ENCODE data around the gene VIT. TPM values are rescaled to one million over a fixed set of nuclear protein-coding genes. Genes with fewer than 3 reads are reported as not detected.

The VIT gene
- total RNA-seq, 1 donor from 2014 or later, result 4.2 TPM

DNA sequence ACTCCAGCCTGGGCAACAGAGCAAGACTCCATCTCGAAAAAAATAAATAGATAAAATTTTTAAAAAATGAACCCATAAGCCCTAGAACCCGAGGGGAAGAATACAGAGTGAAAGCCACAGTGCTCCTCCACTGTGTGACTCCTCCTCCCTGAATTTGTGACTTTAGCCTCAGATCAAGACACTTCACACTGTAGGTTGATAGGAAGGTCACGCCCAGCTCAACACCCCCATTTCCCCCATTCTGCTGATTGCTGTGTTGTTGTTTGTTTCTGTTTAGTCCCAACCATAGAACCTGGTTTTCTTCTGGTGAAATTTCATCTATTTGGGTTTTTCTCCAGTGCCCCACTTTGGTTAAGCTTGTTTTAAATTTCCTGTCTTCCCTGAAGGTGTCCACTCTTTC is 102.2 kb downstream of the VIT start:
- ATAC-seq (no peak), DNase-seq (no peak)
- Histone ChIP-seq H3K36me3 (no peaks in the 10 kb centered on the region), H3K9me3 (no peaks in the 10 kb centered on the region), H3K4me3 (no peak overlapping the region), H3K4me1 (no peaks in the 10 kb centered on the region), H3K27me3 (ENCODE audit: low read depth) (peaks cover 6% of the 10 kb centered on the region), H3K27ac (no peak overlapping the region)
- intact Hi-C loops (cut with DNase I), result no loop called here
- no peak for TF ChIP-seq CTCF (IDR thresholded peaks at IDR 0.05)

GRCh38 chr2:36800381-36800780 is 103.9 kb downstream of the VIT start:
- no peak overlapping the region for H3K4me3 ChIP-seq
- no peak for TF ChIP-seq CTCF (IDR thresholded peaks at IDR 0.05)
- peak; percentile 35 to 46 for ATAC-seq
- H3K4me1 ChIP-seq, result no peaks in the 10 kb centered on the region
- H3K9me3 ChIP-seq, result no peaks in the 10 kb centered on the region
- intact Hi-C loops (cut with DNase I), result no loop called here
- peaks cover 6% of the 10 kb centered on the region for H3K27me3 ChIP-seq (ENCODE audit: low read depth)
- no peak overlapping the region for H3K27ac ChIP-seq
- no peak for DNase-seq
- H3K36me3 ChIP-seq, result no peaks in the 10 kb centered on the region

DNA sequence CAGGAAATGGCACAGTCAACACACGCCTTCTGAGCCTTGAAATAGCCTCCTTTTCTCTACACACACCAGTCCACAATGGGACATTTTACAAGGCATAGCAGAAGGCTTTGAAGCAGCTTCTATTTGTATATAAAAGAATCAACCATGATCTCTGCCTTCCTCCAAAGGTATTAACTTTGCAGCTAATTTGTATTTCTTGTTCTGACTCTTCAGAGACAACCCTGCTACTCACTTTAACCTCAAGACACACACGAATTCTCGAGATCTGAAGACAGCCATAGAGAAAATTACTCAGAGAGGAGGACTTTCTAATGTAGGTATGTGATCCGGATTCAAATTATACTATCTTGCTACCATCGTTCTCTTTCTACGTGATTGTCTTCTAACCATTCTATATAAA is 104.6 kb downstream of the VIT start:
- TF ChIP-seq CTCF (IDR thresholded peaks at IDR 0.05), result no peak
- DNase-seq (no peak), ATAC-seq (no peak)
- no peaks in the 10 kb centered on the region for H3K4me1 ChIP-seq
- H3K27me3 ChIP-seq (ENCODE audit: low read depth), result peaks cover 6% of the 10 kb centered on the region
- no peaks in the 10 kb centered on the region for H3K9me3 ChIP-seq
- intact Hi-C loops (cut with DNase I), result no loop called here
- no peak overlapping the region for H3K4me3 ChIP-seq
- no peak overlapping the region for H3K27ac ChIP-seq
- H3K36me3 ChIP-seq, result no peaks in the 10 kb centered on the region

DNA sequence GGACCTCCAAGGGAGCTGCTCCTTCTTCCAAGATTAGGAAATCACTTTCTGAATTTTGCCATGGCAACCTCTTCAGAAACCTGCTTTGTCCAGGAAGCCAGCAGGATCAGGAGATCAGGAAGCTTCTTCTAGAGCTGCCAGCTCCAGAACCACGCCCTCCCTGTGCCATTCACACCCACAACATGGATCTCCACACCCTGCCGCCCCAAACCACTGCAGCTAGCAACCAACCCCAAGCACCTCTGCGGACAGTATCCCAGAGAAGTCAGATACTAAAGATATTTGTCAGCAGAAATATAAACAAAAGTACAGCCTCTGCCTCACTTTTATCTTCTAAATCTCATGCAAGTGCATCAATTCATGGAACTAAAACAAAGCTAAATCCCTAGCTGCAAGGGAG is 106.4 kb downstream of the VIT start:
- H3K36me3 ChIP-seq, result no peaks in the 10 kb centered on the region
- no peaks in the 10 kb centered on the region for H3K4me1 ChIP-seq
- ATAC-seq, result no peak
- no peak overlapping the region for H3K27ac ChIP-seq
- TF ChIP-seq CTCF (IDR thresholded peaks at IDR 0.05), result no peak
- intact Hi-C loops (cut with DNase I), result no loop called here
- no peak overlapping the region for H3K4me3 ChIP-seq
- H3K9me3 ChIP-seq, result no peaks in the 10 kb centered on the region
- H3K27me3 ChIP-seq (ENCODE audit: low read depth), result no peaks in the 10 kb centered on the region
- no peak for DNase-seq

DNA sequence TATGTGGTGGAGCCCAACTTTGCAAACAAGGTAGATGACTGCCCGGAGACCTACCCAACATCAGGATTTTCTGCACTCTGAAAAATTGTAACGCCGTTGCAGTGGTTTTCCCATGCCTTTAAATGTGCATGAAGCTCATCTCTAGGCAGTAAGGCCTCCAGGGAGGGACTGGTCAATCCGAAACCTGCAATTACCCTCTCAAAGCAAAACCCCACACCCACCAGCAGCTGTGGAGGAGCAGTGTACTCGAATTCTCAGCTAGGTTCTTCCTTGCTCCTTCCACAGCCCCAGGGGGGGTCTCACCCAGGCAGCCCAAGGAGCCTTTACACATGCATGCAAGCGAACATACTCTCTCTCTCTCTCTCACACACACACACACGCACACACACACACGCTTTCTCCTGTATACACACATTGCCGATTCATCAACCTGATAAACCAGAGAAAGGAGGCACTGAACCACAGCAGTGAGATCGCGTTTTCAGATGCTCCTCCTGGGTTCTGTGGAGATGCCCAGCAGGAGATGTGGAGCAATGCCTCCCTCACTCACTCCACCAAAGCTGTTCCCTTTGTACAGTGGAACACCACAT is 109.2 kb downstream of the VIT start:
- intact Hi-C loops (cut with DNase I), result no loop called here
- ATAC-seq (no peak), DNase-seq (no peak)
- no peaks in the 10 kb centered on the region for H3K27me3 ChIP-seq (ENCODE audit: low read depth)
- no peak overlapping the region for H3K27ac ChIP-seq
- TF ChIP-seq CTCF (IDR thresholded peaks at IDR 0.05), result no peak
- no peaks in the 10 kb centered on the region for H3K4me1 ChIP-seq
- no peaks in the 10 kb centered on the region for H3K9me3 ChIP-seq
- H3K4me3 ChIP-seq, result no peak overlapping the region
- H3K36me3 ChIP-seq, result no peaks in the 10 kb centered on the region
